NCI-H1436 (cell line): ENCODE data around the gene RIOK2.

ENCODE experiments used
- DNase-seq: peaks from one replicate; lab custom pipeline; 2025; lab: John Stamatoyannopoulos, UW

The RIOK2 gene

GRCh38 chr5:97124335-97124734 lies 58.7 kb downstream of the RIOK2 start:
- no peak for DNase-seq

- no peak for DNase-seq
Measured at GRCh38 chr5:97121848-97122247, 61.2 kb downstream of the RIOK2 start.

- DNase-seq, result no peak
Measured at GRCh38 chr5:97120195-97120594, 62.9 kb downstream of the RIOK2 start.

- no peak for DNase-seq
Measured at GRCh38 chr5:97119007-97119390, 64.0 kb downstream of the RIOK2 start.

GRCh38 chr5:97118261-97119006 lies 64.6 kb downstream of the RIOK2 start:
- no peak for DNase-seq

GRCh38 chr5:97115932-97116331 lies 67.1 kb downstream of the RIOK2 start:
- no peak for DNase-seq

- no peak for DNase-seq
Measured at GRCh38 chr5:97112230-97112629, 70.8 kb downstream of the RIOK2 start.

GRCh38 chr5:97111616-97112015 lies 71.4 kb downstream of the RIOK2 start:
- no peak for DNase-seq

GRCh38 chr5:97111004-97111403 lies 72.0 kb downstream of the RIOK2 start:
- DNase-seq, result no peak
